Stimulated activated CD8-positive, alpha-beta memory T cell treated with anti-CD3 and anti-CD28 coated beads, Interleukin-4, amount 100 ng/mL, for 48 hours (primary cell): ENCODE data around the gene FBXO31.
"Not testable (repeated sequence)": the region's sequence is repeated elsewhere in the genome, so short reads cannot be mapped to it uniquely, and the experiment has no call there.

ENCODE experiments used
- DNase-seq: peaks from one replicate; pipeline ENCODE4 v3.0.0-alpha.2; 2020

Gene FBXO31

GRCh38 chr16:87360862-87361610 is 22.5 kb downstream of the FBXO31 start:
- no peak for DNase-seq

GRCh38 chr16:87359121-87359520 is 24.5 kb downstream of the FBXO31 start:
- DNase-seq = no peak

GRCh38 chr16:87358696-87359095 is 24.9 kb downstream of the FBXO31 start:
- no peak for DNase-seq

- DNase-seq = no peak
Observed at GRCh38 chr16:87358250-87358649, 25.3 kb downstream of the FBXO31 start.

GRCh38 chr16:87356491-87356853 is 27.1 kb downstream of the FBXO31 start:
- no peak for DNase-seq

- DNase-seq = no peak
Observed at GRCh38 chr16:87353613-87354012, 30.0 kb downstream of the FBXO31 start.

- no peak for DNase-seq
Observed at GRCh38 chr16:87352818-87353217, 30.8 kb downstream of the FBXO31 start.

GRCh38 chr16:87351320-87351698 is 32.3 kb downstream of the FBXO31 start:
- no peak for DNase-seq

GRCh38 chr16:87350681-87351319 is 32.8 kb downstream of the FBXO31 start:
- no peak for DNase-seq

- DNase-seq = no peak
Observed at GRCh38 chr16:87350031-87350430, 33.5 kb downstream of the FBXO31 start.

- no peak for DNase-seq
Observed at GRCh38 chr16:87348616-87349157, 34.9 kb downstream of the FBXO31 start.

GRCh38 chr16:87347932-87348615 is 35.5 kb downstream of the FBXO31 start:
- DNase-seq = no peak

GRCh38 chr16:87346517-87347060 is 37.0 kb downstream of the FBXO31 start:
- DNase-seq = no peak

- DNase-seq = no peak
Observed at GRCh38 chr16:87345726-87346424, 37.7 kb downstream of the FBXO31 start.

GRCh38 chr16:87344931-87345631 is 38.5 kb downstream of the FBXO31 start:
- DNase-seq = peak; percentile 51

GRCh38 chr16:87344165-87344930 is 39.2 kb downstream of the FBXO31 start:
- no peak for DNase-seq

GRCh38 chr16:87343753-87344050 is 39.9 kb downstream of the FBXO31 start:
- DNase-seq = no peak

GRCh38 chr16:87342978-87343752 is 40.4 kb downstream of the FBXO31 start:
- no peak for DNase-seq

GRCh38 chr16:87342504-87342903 is 41.1 kb downstream of the FBXO31 start:
- DNase-seq = no peak

GRCh38 chr16:87340198-87340597 is 43.4 kb downstream of the FBXO31 start:
- no peak for DNase-seq

GRCh38 chr16:87339724-87340105 is 43.9 kb downstream of the FBXO31 start:
- DNase-seq = not testable (repeated sequence)
